Sigmoid colon (tissue), 4 donors: Measurements from ENCODE around the gene SLC27A1.

Experiments used
- CTCF ChIP-seq, 4 experiments: fragments of 450-650 bp in 3 of 4; fragments of 200-600 bp in 1 of 4; IDR thresholded peaks; one replicate each; pipeline ENCODE4 v1.5.1; 2016 to 2019; ENCODE audit warnings: antibody characterized with exemption in 4 of 4, mild to moderate bottlenecking in 3 of 4, moderate library complexity in 2 of 4
- EP300 ChIP-seq, 4 donors: sonication (generic); formaldehyde crosslinking; IDR thresholded peaks; one replicate each; pipeline ENCODE4 v1.6.1; 2017; ENCODE audit warnings: antibody characterized with exemption in 4 of 4
- POLR2A ChIP-seq, 2 donors: fragments of 450-650 bp; IDR thresholded peaks; one replicate each; pipeline ENCODE4 v1.6.1; 2016; ENCODE audit warnings: antibody characterized with exemption in 2 of 2, mild to moderate bottlenecking in 2 of 2, moderate library complexity in 2 of 2
- POLR2AphosphoS5 ChIP-seq, 4 donors: sonication (generic); formaldehyde crosslinking; IDR thresholded peaks; one replicate each; pipeline ENCODE4 v1.6.1; 2017; ENCODE audit warnings: antibody characterized with exemption in 4 of 4

- TF ChIP-seq CTCF (IDR thresholded peaks at IDR 0.05) (peak in 2 of 4 experiments; percentile 37 to 40), POLR2A (IDR thresholded peaks at IDR 0.05) (no peak), POLR2AphosphoS5 (IDR thresholded peaks at IDR 0.05) (no peak), EP300 (IDR thresholded peaks at IDR 0.05) (no peak)
These were observed 45.5 kb upstream of the SLC27A1 start for GRCh38 chr19:17424743-17425365.
